Esophagus mucosa (tissue), 1 donor: ENCODE results near the gene PELO. TPM values are rescaled to one million over a fixed set of nuclear protein-coding genes. Genes with fewer than 3 reads are reported as not detected.
A peak's percentile ranks its signal among the peaks of the same experiment; 100 is the strongest.
"Not testable (repeated sequence)": the region's sequence is repeated elsewhere in the genome, so short reads cannot be mapped to it uniquely, and the experiment has no call there.

Source experiments
- ATAC-seq: fragments of 200-7000 bp; cut with Tn5 transposase; one replicate; pipeline ENCODE4 v1.9.1; 2020
- total RNA-seq: library from RNA; stranded (reverse); gene quantifications from one replicate; pipeline ENCODE4 v1.2.4, GENCODE V29; 2023
- donor health status: DM: yes; HTN: yes; CAD: no.

Gene PELO
- total RNA-seq, 1 donor from 2014 or later: 7.6 TPM

- no peak for ATAC-seq
These were observed 14.7 kb downstream of the PELO start for GRCh38 chr5:52802272-52802973.

- no peak for ATAC-seq
These were observed 15.2 kb downstream of the PELO start for GRCh38 chr5:52802974-52803336.

GRCh38 chr5:52804387-52804791 lies 16.7 kb downstream of the PELO start:
- ATAC-seq: no peak

- no peak for ATAC-seq
These were observed 17.3 kb downstream of the PELO start for GRCh38 chr5:52804981-52805380.

- no peak for ATAC-seq
These were observed 17.9 kb downstream of the PELO start for GRCh38 chr5:52805615-52806014.

GRCh38 chr5:52807037-52807436 lies 19.3 kb downstream of the PELO start:
- ATAC-seq: no peak

GRCh38 chr5:52807723-52808122 lies 20.0 kb downstream of the PELO start:
- no peak for ATAC-seq

GRCh38 chr5:52808316-52808901 lies 20.7 kb downstream of the PELO start:
- no peak for ATAC-seq

- peak; percentile 83 for ATAC-seq
These were observed 22.2 kb downstream of the PELO start for GRCh38 chr5:52809884-52810283.

- no peak for ATAC-seq
These were observed 22.7 kb downstream of the PELO start for GRCh38 chr5:52810426-52810825.

GRCh38 chr5:52811067-52811749 lies 23.5 kb downstream of the PELO start:
- ATAC-seq: peak; percentile 92

GRCh38 chr5:52814352-52815148 lies 26.8 kb downstream of the PELO start:
- no peak for ATAC-seq

- no peak for ATAC-seq
These were observed 30.1 kb downstream of the PELO start for GRCh38 chr5:52817818-52818217.

- no peak for ATAC-seq
These were observed 30.6 kb downstream of the PELO start for GRCh38 chr5:52818360-52818759.

GRCh38 chr5:52818807-52819206 lies 31.1 kb downstream of the PELO start:
- not testable (repeated sequence) for ATAC-seq

- no peak for ATAC-seq
These were observed 34.2 kb downstream of the PELO start for GRCh38 chr5:52821901-52822300.

GRCh38 chr5:52822437-52822836 lies 34.7 kb downstream of the PELO start:
- ATAC-seq: no peak

- ATAC-seq: no peak
These were observed 37.1 kb downstream of the PELO start for GRCh38 chr5:52824827-52825226.

GRCh38 chr5:52825826-52826225 lies 38.1 kb downstream of the PELO start:
- no peak for ATAC-seq

- ATAC-seq: no peak
These were observed 40.1 kb downstream of the PELO start for GRCh38 chr5:52827815-52828214.

GRCh38 chr5:52829664-52830063 lies 41.9 kb downstream of the PELO start:
- no peak for ATAC-seq

GRCh38 chr5:52830650-52831049 lies 42.9 kb downstream of the PELO start:
- no peak for ATAC-seq
